Liver (tissue), 9 donors: ENCODE results near the gene TENT5C. TPM values are rescaled to one million over a fixed set of nuclear protein-coding genes. Genes with fewer than 3 reads are reported as not detected.

Experiments used
- DNase-seq: peaks from one replicate; pipeline ENCODE4 v3.0.0-alpha.2; 2017; ENCODE audit warnings: low spot score
- H3K27ac ChIP-seq, 2 donors: one replicate each; pipeline ENCODE4 v1.7.0; 2013; ENCODE audit warnings: inconsistent platforms in 2 of 2, low read length in 2 of 2, control low read depth in 1 of 2, low read depth in 1 of 2, mild to moderate bottlenecking in 1 of 2
- H3K27me3 ChIP-seq, 4 donors: one replicate each; pipeline versions ENCODE4 v1.6.1 to v1.7.0; 2013; ENCODE audit warnings: low read length in 3 of 4, inconsistent platforms in 1 of 4, mild to moderate bottlenecking in 1 of 4, moderate library complexity in 1 of 4; ENCODE audit not compliant: control insufficient read depth in 4 of 4, insufficient read depth in 4 of 4
- H3K36me3 ChIP-seq, 4 donors: one replicate each; pipeline versions ENCODE4 v1.6.1 to v1.7.0; 2013; ENCODE audit warnings: low read length in 3 of 4, mild to moderate bottlenecking in 3 of 4, low read depth in 1 of 4, moderate library complexity in 1 of 4; ENCODE audit not compliant: control insufficient read depth in 4 of 4, insufficient read depth in 3 of 4
- H3K4me1 ChIP-seq, 4 donors: one replicate each; pipeline versions ENCODE4 v1.6.1 to v1.7.0; 2013; ENCODE audit warnings: low read length in 3 of 4, mild to moderate bottlenecking in 3 of 4, moderate library complexity in 1 of 4; ENCODE audit not compliant: control insufficient read depth in 4 of 4, insufficient read depth in 4 of 4
- H3K4me3 ChIP-seq, 3 donors: one replicate each; pipeline versions ENCODE4 v1.6.1 to v1.7.0; 2013; ENCODE audit warnings: low read length in 3 of 3, control low read depth in 1 of 3, low read depth in 1 of 3, mild to moderate bottlenecking in 1 of 3
- H3K9ac ChIP-seq, 2 donors: one replicate each; pipeline ENCODE4 v1.7.0; 2013; ENCODE audit warnings: low read length in 2 of 2, mild to moderate bottlenecking in 2 of 2, moderate library complexity in 2 of 2, control low read depth in 1 of 2, low read depth in 1 of 2
- H3K9me3 ChIP-seq, 4 donors: one replicate each; pipeline versions ENCODE4 v1.6.1 to v1.7.0; 2013; ENCODE audit warnings: low read length in 3 of 4; ENCODE audit not compliant: control insufficient read depth in 4 of 4
- ATF3 ChIP-seq: IDR thresholded peaks from 2 replicates; pipeline ENCODE4 v1.6.1; 2016; ENCODE audit warnings: antibody characterized with exemption
- CTCF ChIP-seq: fragments of 150-350 bp; IDR thresholded peaks from 2 replicates; pipeline ENCODE4 v1.5.1; 2017; ENCODE audit warnings: improper control_type of control experiment, low read depth, low read length; ENCODE audit not compliant: missing input control
- EGR1 ChIP-seq, 2 donors: IDR thresholded peaks; 2 replicates each; pipeline ENCODE4 v1.6.1; 2016 to 2018; ENCODE audit warnings: antibody characterized with exemption in 2 of 2, low read depth in 2 of 2
- FOXA1 ChIP-seq: IDR thresholded peaks from 2 replicates; pipeline ENCODE4 v1.6.1; 2016; ENCODE audit warnings: antibody characterized with exemption
- FOXA2 ChIP-seq: IDR thresholded peaks from 2 replicates; pipeline ENCODE4 v1.6.1; 2016; ENCODE audit warnings: antibody characterized with exemption
- GABPA ChIP-seq, 2 donors: IDR thresholded peaks in 1 of 2; conservative IDR thresholded peaks in 1 of 2; 2 replicates each; pipeline ENCODE4 v1.6.1; 2016; ENCODE audit warnings: antibody characterized with exemption in 2 of 2, mild to moderate bottlenecking in 1 of 2, moderate library complexity in 1 of 2
- HNF4A ChIP-seq, 2 donors: conservative IDR thresholded peaks; 2 replicates each; pipeline ENCODE4 v1.6.1; 2016; ENCODE audit warnings: antibody characterized with exemption in 2 of 2, mild to moderate bottlenecking in 2 of 2
- HNF4G ChIP-seq: IDR thresholded peaks from 2 replicates; pipeline ENCODE4 v1.6.1; 2016; ENCODE audit warnings: antibody characterized with exemption
- JUND ChIP-seq, 2 donors: IDR thresholded peaks; 2 replicates each; pipeline ENCODE4 v1.6.1; 2016; ENCODE audit warnings: antibody characterized with exemption in 2 of 2
- MAX ChIP-seq: IDR thresholded peaks from 2 replicates; pipeline ENCODE4 v1.6.1; 2016; ENCODE audit warnings: antibody characterized with exemption
- NR2F2 ChIP-seq: IDR thresholded peaks from 2 replicates; pipeline ENCODE4 v1.6.1; 2016; ENCODE audit warnings: antibody characterized with exemption
- RAD21 ChIP-seq, 2 donors: IDR thresholded peaks; 2 replicates each; pipeline ENCODE4 v1.6.1; 2016; ENCODE audit warnings: antibody characterized with exemption in 2 of 2, mild to moderate bottlenecking in 2 of 2
- REST ChIP-seq: IDR thresholded peaks from 2 replicates; pipeline ENCODE4 v1.6.1; 2016; ENCODE audit warnings: antibody characterized with exemption, mild to moderate bottlenecking
- RXRA ChIP-seq, 2 donors: IDR thresholded peaks; 2 replicates each; pipeline ENCODE4 v1.6.1; 2017 to 2018; ENCODE audit warnings: antibody characterized with exemption in 2 of 2, mild to moderate bottlenecking in 1 of 2
- SP1 ChIP-seq: IDR thresholded peaks from 2 replicates; pipeline ENCODE4 v1.6.1; 2018; ENCODE audit warnings: antibody characterized with exemption, mild to moderate bottlenecking
- TAF1 ChIP-seq: conservative IDR thresholded peaks from 2 replicates; pipeline ENCODE4 v1.6.1; 2016; ENCODE audit warnings: antibody characterized with exemption, mild to moderate bottlenecking
- YY1 ChIP-seq: IDR thresholded peaks from 2 replicates; pipeline ENCODE4 v1.6.1; 2016; ENCODE audit warnings: antibody characterized with exemption, mild to moderate bottlenecking
- ZBTB33 ChIP-seq: IDR thresholded peaks from 2 replicates; pipeline ENCODE4 v1.6.1; 2016; ENCODE audit warnings: antibody characterized with exemption
- WGBS: extraction: QIAGEN DNeasy Blood & Tissue Kit; methylation state at CpG from one replicate; pipeline ENCODE4 v1.1.7; 2013; 5-methylcytosine and 5-hydroxymethylcytosine counted together
- polyA plus RNA-seq, 2 donors: library from polyadenylated mRNA; stranded (reverse) in 1 of 2; unstranded in 1 of 2; fragments of 200-250 nt in 1 of 2; fragments of >200 nt in 1 of 2; fragmentation: Nextera tagmentation in 1 of 2; extraction: Ambion mirVana in 1 of 2; gene quantifications; one replicate each; pipeline versions ENCODE4 v1.2.1 to v1.2.3, GENCODE V29; 2013 to 2015
- total RNA-seq, 2 donors: library from RNA; depleted of rRNA; stranded (reverse); fragments of >200 nt; gene quantifications; one replicate each; pipeline ENCODE4 v1.2.3, GENCODE V29; 2014
- donor health status: healthy.
- donor health status: healthy.
- donor health status: healthy.
- donor health status: healthy.
- donor health status: healthy.

The TENT5C gene
- total RNA-seq (100 to 1,000 TPM in 1 of 2 donors, 1 to 10 TPM in 1; 4.3 to 200 TPM), polyA plus RNA-seq (1 to 10 TPM; 1.1 to 5.3 TPM)

GRCh38 chr1:117605774-117606648 lies at the start of gene TENT5C:
TSS of gene TENT5C (plus strand) at chr1:117606048. CDS start at chr1:117622869, 16,821 bp downstream.
- H3K4me3 ChIP-seq, result peak within 1 kb of the TSS; percentile 76 to 94 (median 90)
- under 1% methylated on average over 79 of the region's 79 CpGs for WGBS
- H3K36me3 ChIP-seq, result no peaks in the 10 kb centered on the region
- no peaks in the 10 kb centered on the region for H3K27me3 ChIP-seq
- TF ChIP-seq JUND (IDR thresholded peaks at IDR 0.05) (no peak), ZBTB33 (no peak), RXRA (IDR thresholded peaks at IDR 0.05) (no peak), RAD21 (IDR thresholded peaks at IDR 0.05) (peak in 1 of 2 donors; percentile 25), CTCF (no peak), HNF4G (no peak), FOXA2 (no peak), TAF1 (peak; percentile 97), REST (peak; percentile 94), NR2F2 (no peak), ATF3 (no peak), GABPA (IDR thresholded peaks at IDR 0.05 in 1 of 2, conservative IDR thresholded peaks at IDR 0.05 in 1 of 2) (peak in 1 of 2 donors; percentile 54), MAX (no peak), YY1 (no peak), HNF4A (conservative IDR thresholded peaks at IDR 0.05) (no peak), EGR1 (IDR thresholded peaks at IDR 0.05; ENCODE audit: low read depth in 2 of 2) (peak in 1 of 2 donors; percentile 54), SP1 (peak; percentile 70), FOXA1 (no peak)
- H3K9me3 ChIP-seq, result no peaks in the 10 kb centered on the region
- H3K9ac ChIP-seq, result peak within 1 kb of the TSS; percentile 81 to 95
- H3K4me1 ChIP-seq, result peaks cover 1 to 19% (median 10%) of the 10 kb centered on the region in 4 donors
- peak; percentile 98 for DNase-seq
- peak within 1 kb of the TSS; percentile 90 to 91 for H3K27ac ChIP-seq
